Urothelium cell line (cell line): ENCODE measurements around the gene C1QBP.
"Not testable (repeated sequence)": the region's sequence is repeated elsewhere in the genome, so short reads cannot be mapped to it uniquely, and the experiment has no call there.

ENCODE experiments used
- DNase-seq: peaks from one replicate; pipeline ENCODE4 v3.0.0; 2011; ENCODE audit warnings: low spot score, mixed read lengths
- FAIRE-seq: peaks from 2 replicates; lab custom pipeline; 2011; peaks lifted over from hg19 to GRCh38; lab: Jason Lieb, UNC

Gene C1QBP

GRCh38 chr17:5438716-5439445, at the start of gene C1QBP:
Gene C1QBP, minus strand, starts transcription at chr17:5439155. Its CDS starts 82 bp downstream, at chr17:5439073.
- no peak for FAIRE-seq
- peak; percentile 89 for DNase-seq

DNA sequence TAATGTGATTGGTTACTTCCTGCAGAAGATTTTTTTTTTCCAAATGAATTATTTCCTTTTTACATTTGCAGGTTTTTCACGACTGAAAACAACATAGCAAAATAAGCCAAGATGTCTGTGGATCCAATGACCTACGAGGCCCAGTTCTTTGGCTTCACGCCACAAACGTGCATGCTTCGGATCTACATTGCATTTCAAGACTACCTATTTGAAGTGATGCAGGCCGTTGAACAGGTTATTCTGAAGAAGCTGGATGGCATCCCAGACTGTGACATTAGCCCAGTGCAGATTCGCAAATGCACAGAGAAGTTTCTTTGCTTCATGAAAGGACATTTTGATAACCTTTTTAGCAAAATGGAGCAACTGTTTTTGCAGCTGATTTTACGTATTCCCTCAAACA, 49.8 kb upstream of the C1QBP start:
- DNase-seq = no peak
- no peak for FAIRE-seq

GRCh38 chr17:5486206-5487124, 47.5 kb upstream of the C1QBP start, which contains the start of gene MIS12:
Gene MIS12, plus strand, starts transcription at chr17:5486566. Its CDS starts 2,297 bp downstream, at chr17:5488863.
- DNase-seq = peak; percentile 94
- no peak for FAIRE-seq

GRCh38 chr17:5485270-5486205, 46.6 kb upstream of the C1QBP start, which contains the start of gene DERL2:
Gene DERL2, minus strand, starts transcription at chr17:5486178. Its CDS starts 17 bp downstream, at chr17:5486161.
- DNase-seq = no peak
- FAIRE-seq = no peak

DNA sequence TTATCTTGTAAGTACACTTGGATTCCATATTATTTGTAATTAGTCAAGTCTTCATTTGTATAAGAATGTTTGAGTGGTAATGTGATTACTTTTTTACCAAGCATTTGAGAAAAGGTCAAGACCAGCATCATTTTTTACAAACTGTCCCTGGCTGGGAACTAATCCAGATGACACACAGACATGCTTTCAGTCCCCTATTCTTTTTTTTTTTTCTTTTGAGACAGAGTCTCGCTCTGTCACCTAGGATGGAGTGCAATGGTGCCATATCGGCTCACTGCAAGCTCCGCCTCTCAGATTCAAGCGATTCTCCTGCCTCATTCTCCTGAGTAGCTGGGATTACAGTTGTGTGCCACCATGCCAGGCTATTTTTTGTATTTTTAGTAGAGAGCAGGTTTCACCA, 42.5 kb upstream of the C1QBP start:
- DNase-seq (no peak), FAIRE-seq (no peak)

GRCh38 chr17:5480962-5481361, 42.0 kb upstream of the C1QBP start:
- no peak for FAIRE-seq
- DNase-seq = no peak

DNA sequence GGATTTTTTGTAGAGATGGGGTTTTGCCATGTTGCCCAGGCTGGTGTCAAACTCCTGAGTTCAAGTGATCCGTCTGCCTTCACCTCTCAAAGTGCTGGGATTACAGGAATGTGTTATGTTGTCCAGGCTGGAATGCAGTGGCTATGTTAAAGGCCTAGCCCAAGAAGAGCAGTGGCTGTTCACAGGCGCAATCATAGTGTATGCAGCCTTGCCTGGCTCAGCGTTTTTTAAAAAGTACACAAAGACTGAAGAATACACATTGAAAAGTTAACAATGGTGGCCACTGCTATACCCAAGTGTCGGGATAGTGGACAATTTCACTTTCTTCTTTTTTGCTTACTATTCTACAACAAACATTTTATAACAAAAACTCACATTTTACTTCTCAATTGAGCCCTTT, 40.0 kb upstream of the C1QBP start:
- no peak for FAIRE-seq

DNA sequence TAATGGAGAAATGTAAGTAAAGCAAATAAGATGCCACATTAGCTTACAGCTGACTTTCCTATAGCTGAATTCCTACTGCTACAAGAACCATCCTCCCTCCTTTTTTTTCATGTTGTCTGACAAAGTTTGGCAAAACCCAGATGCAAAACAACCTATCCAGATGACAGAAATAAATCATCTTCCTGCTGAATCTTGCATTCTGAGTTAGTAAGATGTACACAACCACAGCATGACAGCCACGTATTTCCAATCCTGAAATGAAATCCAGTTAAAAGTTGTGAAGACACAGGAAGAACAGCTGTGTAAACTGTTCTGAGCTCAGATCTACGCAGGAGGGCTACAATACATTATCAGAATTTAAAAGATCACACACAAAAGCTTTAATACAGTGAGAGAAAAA, 35.0 kb upstream of the C1QBP start:
- DNase-seq (no peak), FAIRE-seq (no peak)

More for the DNA sequence above, 40.0 kb upstream of the C1QBP start:
- DNase-seq = no peak

GRCh38 chr17:5472511-5472910, 33.6 kb upstream of the C1QBP start:
- FAIRE-seq = no peak
- DNase-seq = no peak

GRCh38 chr17:5468075-5468473, 29.1 kb upstream of the C1QBP start:
- DNase-seq = peak; percentile 2
- no peak for FAIRE-seq

- DNase-seq = no peak
Observed at GRCh38 chr17:5467416-5467815, 28.5 kb upstream of the C1QBP start.

DNA sequence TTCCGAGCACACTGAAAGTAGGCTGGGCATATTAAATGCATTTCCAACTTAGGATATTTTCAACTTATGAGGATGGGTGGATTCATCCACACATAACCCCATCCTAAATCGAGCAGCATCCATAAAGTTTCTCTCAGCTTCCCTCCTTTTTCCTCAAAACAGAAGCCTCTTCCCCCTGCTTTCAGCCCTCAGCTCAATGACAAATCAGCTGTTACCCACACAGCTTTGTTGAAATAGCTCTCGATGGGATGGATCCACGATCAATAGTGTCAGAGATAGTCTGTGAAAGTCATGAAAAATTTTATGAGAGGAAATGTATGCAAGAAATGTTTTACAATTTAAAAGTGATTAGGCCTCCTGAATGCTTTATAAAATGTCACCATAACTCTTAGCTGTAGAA, 27.3 kb upstream of the C1QBP start:
- no peak for DNase-seq
- no peak for FAIRE-seq

More at GRCh38 chr17:5467416-5467815, 28.5 kb upstream of the C1QBP start:
- FAIRE-seq = no peak

DNA sequence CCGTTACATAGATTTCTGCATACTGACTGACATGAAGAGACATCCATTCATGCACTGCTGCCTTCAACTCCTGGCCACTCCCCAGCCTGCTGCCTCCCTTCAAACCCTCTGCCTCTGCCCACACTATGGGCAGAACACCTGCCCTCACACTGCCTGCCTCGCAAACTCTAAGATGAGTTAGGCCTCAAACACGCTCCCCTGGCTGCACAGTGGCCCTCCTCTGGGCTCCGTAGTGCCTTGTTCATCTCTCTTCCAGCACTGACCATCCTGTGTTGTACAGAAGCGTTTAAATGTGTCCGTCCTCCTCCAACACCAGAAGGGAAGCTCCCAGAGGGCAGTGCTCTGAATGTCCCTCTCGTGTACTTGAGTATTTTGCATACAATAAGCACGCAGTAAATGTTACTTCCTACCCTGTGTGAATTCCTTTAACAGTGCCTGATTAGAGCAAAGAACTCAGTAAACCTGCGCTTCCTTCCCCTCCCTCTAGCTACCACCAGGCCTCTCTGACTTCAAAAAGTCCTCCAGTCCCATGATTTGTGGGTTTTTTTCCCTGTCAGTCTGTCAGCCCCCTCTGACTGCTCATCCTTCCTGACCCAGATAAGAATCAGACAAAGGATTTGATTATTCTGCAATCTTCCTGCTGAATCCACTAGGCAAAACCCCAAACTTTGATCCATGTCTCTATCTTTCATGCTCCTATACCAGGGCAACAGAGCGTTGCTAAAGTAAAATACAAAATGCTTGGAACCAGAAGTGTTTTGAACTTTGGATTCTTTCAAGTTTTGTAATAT, 26.0 kb upstream of the C1QBP start:
- no peak for DNase-seq
- no peak for FAIRE-seq

- no peak for DNase-seq
- FAIRE-seq = no peak
Observed at GRCh38 chr17:5446786-5447185, 7.8 kb upstream of the C1QBP start.

GRCh38 chr17:5444209-5444608, 5.3 kb upstream of the C1QBP start:
- DNase-seq = no peak
- FAIRE-seq = no peak

DNA sequence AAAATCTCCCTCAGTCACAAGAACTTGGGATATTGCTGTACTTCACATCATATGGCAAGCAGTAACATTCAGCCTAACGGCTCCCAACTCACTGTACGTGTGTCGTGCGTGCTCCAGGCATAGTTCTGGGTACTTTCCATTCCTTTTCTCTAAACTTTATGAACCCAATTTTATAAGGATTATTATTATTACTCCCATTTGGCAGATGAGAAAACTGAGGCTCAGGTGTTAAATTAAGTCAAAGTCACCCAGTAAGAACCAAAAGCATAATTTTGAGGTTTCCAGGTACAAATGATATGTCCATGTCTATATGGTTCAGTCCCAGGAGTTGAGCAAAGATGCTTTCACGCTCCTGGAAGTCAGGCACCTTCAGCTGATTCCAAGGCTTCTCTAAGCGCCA, 4.8 kb upstream of the C1QBP start:
- DNase-seq (no peak), FAIRE-seq (no peak)

DNA sequence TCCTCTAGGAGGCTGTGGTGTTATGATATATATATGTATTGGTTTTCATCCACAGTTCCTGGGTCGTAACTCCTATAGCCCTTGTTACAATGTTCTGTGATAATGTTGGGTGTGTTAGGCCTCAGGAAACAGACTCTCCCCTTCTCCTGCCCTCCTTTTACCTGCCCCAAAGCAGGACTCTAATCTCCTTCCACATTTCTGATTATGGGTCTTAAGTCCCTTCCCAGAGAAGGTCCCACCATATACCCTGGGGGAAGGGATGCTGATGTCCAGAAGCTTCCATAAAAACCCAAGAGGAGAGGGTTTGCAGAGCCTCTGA, 450 bp upstream of the C1QBP start:
- FAIRE-seq (no peak), DNase-seq (no peak)

- DNase-seq (no peak), FAIRE-seq (no peak)
Observed at GRCh38 chr17:5437721-5438317, 1.1 kb downstream of the C1QBP start.

DNA sequence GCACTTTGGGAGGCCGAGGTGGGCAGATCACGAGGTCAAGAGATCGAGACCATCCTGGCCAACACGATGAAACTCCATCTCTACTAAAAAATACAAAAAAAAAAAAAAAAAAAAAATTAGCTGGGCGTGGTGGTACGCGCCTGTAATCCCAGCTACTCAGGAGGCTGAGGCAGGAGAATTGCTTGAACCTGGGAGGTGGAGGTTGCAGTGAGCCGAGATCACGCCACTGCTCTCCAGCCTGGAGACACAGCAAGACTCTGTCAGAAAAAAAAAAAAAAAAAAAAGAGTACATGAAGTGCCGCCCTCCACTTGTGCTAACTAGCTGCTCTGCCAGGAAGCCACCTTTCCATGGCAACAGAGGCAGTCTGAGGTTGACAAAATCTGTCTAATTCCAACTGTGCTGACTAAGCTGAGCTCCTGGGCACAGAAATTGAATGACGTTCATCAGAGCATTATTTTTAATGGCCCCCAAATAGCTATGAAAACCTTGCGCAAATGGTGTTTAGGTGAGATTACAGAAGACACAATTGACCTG, 3.1 kb downstream of the C1QBP start:
- DNase-seq, FAIRE-seq: not testable (repeated sequence)
